ENCODE data around the gene UQCC3. TPM values are rescaled to one million over a fixed set of nuclear protein-coding genes. Genes with fewer than 3 reads are reported as not detected.
A peak's percentile ranks its signal among the peaks of the same experiment; 100 is the strongest.

Gene UQCC3
- total and polyA plus RNA-seq, 10 of the 15 experiments (the other 5 are each of a cell fraction or from before 2014, with no cell fraction given): 1.3 to 20.5 (median 8.2) TPM

GRCh38 chr11:62708392-62708791 lies 36.9 kb downstream of the UQCC3 start:
- H3K36me3 ChIP-seq (ENCODE audit: control insufficient read depth in 2 of 2, insufficient read depth in 2 of 2, low read length in 1 of 2): peaks cover 12 to 17% of the 10 kb centered on the region in 2 experiments
- RAD21 ChIA-PET (ENCODE audit: unreplicated experiment): interaction anchor here (1.0 to 1.7 kb wide), 4 partner anchors 43 to 78 kb away, joined by 3 to 8 read pairs (median 6); partner anchors contain the start of genes C11orf98, CSKMT and ZBTB3
- intact Hi-C loops (cut with micrococcal nuclease; ENCODE audit: unreplicated experiment): loop anchor here (5.0 kb wide), 1 partner anchor 106 kb away; the partner anchor contains the start of gene MTA2
- SMC1A ChIA-PET (ENCODE audit: uncharacterized antibody, unreplicated experiment): interaction anchor here (0.9 to 5.3 kb wide), 5 partner anchors 16 to 151 kb away, joined by 3 to 26 read pairs (median 3); partner anchors contain the start of genes HNRNPUL2 and TTC9C
- WGBS (ENCODE audit: insufficient coverage, insufficient replicate concordance, low lambda C conversion rate, missing lambda C conversion rate): 85% methylated on average over 5 of the region's 5 CpGs
- no peak overlapping the region for H2AFZ ChIP-seq (ENCODE audit: control insufficient read depth, low read depth, low read length)
- ATAC-seq: no peak
- POLR2A ChIA-PET: interaction anchor here (0.6 to 7.6 kb wide), 14 partner anchors 19 to 147 kb away, joined by 4 to 79 read pairs (median 5); partner anchors contain the start of genes B3GAT3, C11orf98, CSKMT and HNRNPUL2
- no TSS peak for BruUV-seq (replicated peaks)
- in situ Hi-C loops (cut with MboI): no loop called here
- peak overlapping the region; percentile 88 for H3K27ac ChIP-seq (ENCODE audit: control insufficient read depth, insufficient read depth)
- CTCF ChIA-PET: interaction anchor here (0.8 to 5.0 kb wide), 6 partner anchors 14 to 61 kb away, joined by 3 to 21 read pairs (median 4); partner anchors contain the start of gene ZBTB3
- peak overlapping the region; percentile 83; the same call in 1 of the 2 replicates for H3K4me3 ChIP-seq
- H3K9ac ChIP-seq (ENCODE audit: control insufficient read depth, insufficient read depth, low read length): peak overlapping the region; percentile 90
- H3K27me3 ChIP-seq (replicated peaks in 1 of 2; ENCODE audit: control insufficient read depth in 2 of 2, insufficient read depth in 2 of 2, low read length in 1 of 2): no peaks in the 10 kb centered on the region
- no peaks in the 10 kb centered on the region for H3K79me2 ChIP-seq (ENCODE audit: control insufficient read depth, insufficient read depth, low read length)
- TF ChIP-seq IKZF2 (IDR thresholded peaks at IDR 0.05) (no peak), MYB (IDR thresholded peaks at IDR 0.05; ENCODE audit: borderline replicate concordance, low read depth, low read length) (no peak), CHD4 (IDR thresholded peaks at IDR 0.05) (no peak), RBBP5 (conservative IDR thresholded peaks at IDR 0.05) (no peak), KAT2A (conservative IDR thresholded peaks at IDR 0.05; ENCODE audit: control insufficient read depth, low read depth, low read length) (no peak), ZNF207 (IDR thresholded peaks at IDR 0.05; ENCODE audit: borderline replicate concordance) (no peak), POLR2AphosphoS2 (IDR thresholded peaks at IDR 0.05; ENCODE audit: low read depth, low read length) (no peak), CHD1 (IDR thresholded peaks at IDR 0.05; ENCODE audit: low read depth, low read length) (no peak), BHLHE40 (IDR thresholded peaks at IDR 0.05; ENCODE audit: borderline replicate concordance in 1 of 2, low read depth in 2 of 2, low read length in 1 of 2) (no peak), YY1 (IDR thresholded peaks at IDR 0.05; ENCODE audit: low read depth, low read length) (no peak), ELK1 (IDR thresholded peaks at IDR 0.05; ENCODE audit: low read depth, low read length) (no peak)
- H3K4me2 ChIP-seq (ENCODE audit: control insufficient read depth, insufficient read depth): peak overlapping the region; percentile 98
- H4K20me1 ChIP-seq (ENCODE audit: control insufficient read depth, insufficient read depth): no peaks in the 10 kb centered on the region
- FAIRE-seq: no peak
- H3K9me3 ChIP-seq (replicated peaks; ENCODE audit: control insufficient read depth, insufficient read depth, low read length): no peaks in the 10 kb centered on the region
- H3K4me1 ChIP-seq (ENCODE audit: control insufficient read depth, insufficient read depth, low read length): peaks cover 35% of the 10 kb centered on the region
- no peak for DNase-seq (ENCODE audit: low read depth, low spot score)
